GM12874 (cell line): ENCODE measurements around the gene BANF2.

Experiments used
- CTCF ChIP-seq: IDR thresholded peaks from 2 replicates; pipeline ENCODE4 v1.5.1; 2011; ENCODE audit warnings: low read depth, mild to moderate bottlenecking, control low read depth, low read length, moderate library complexity; ENCODE audit not compliant: insufficient read depth

Gene BANF2

GRCh38 chr20:17705916-17706315, 6.2 kb downstream of the BANF2 start:
- TF ChIP-seq CTCF = no peak

GRCh38 chr20:17706632-17707031, 6.9 kb downstream of the BANF2 start:
- TF ChIP-seq CTCF = no peak

- no peak for TF ChIP-seq CTCF
Measured at GRCh38 chr20:17708675-17709360, 9.1 kb downstream of the BANF2 start.

- no peak for TF ChIP-seq CTCF
Measured at GRCh38 chr20:17709361-17710293, 9.9 kb downstream of the BANF2 start.

GRCh38 chr20:17710379-17711266, 10.9 kb downstream of the BANF2 start:
- no peak for TF ChIP-seq CTCF

GRCh38 chr20:17711267-17711627, 11.5 kb downstream of the BANF2 start:
- TF ChIP-seq CTCF = no peak

- no peak for TF ChIP-seq CTCF
Measured at GRCh38 chr20:17712201-17712600, 12.4 kb downstream of the BANF2 start.
